ENCODE measurements around the gene CALB2. TPM values are rescaled to one million over a fixed set of nuclear protein-coding genes. Genes with fewer than 3 reads are reported as not detected.

Gene CALB2
- total and polyA plus RNA-seq, 2 of the 8 experiments (the other 6 are each of a cell fraction or from before 2014, with no cell fraction given), result 1.9 to 2.6 TPM

DNA sequence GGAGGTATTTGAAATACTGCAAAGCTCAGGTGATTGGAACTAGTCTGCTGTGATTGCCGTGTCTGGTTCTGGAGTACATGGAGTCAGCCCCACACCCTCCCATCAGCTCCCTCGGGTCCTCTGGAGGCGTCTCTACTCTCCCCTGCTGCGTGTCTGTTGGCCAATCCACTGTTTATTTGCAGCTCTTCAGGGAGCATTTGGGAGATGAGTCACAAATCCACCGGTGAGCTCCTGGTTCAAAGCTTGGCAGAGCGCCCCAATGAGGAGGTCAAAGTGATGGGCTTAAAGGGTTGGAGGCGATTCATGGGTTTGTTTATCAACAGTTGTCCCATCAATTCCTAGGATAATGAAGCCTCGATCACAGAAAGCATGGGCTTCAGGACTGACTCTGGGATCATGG lies 14.6 kb downstream of the CALB2 start (continued):
- TF ChIP-seq KDM4A (IDR thresholded peaks at IDR 0.05; ENCODE audit: low read depth, low read length, severe bottlenecking), result no peak
- no peak for TF ChIP-seq SP2 (IDR thresholded peaks at IDR 0.05; ENCODE audit: low read length)

Measured in H1 (cell line).